Measurements from ENCODE around the gene PEX6.

PEX6 gene

GRCh38 chr6:42921801-42922200 lies 57.2 kb downstream of the PEX6 start:
- ATAC-seq = no peak
- TF ChIP-seq TSHZ2 (CRISPR knock-in tag; IDR thresholded peaks at IDR 0.05) (no peak), GLIS3 (CRISPR knock-in tag; IDR thresholded peaks at IDR 0.05) (no peak), SNAI2 (CRISPR knock-in tag; IDR thresholded peaks at IDR 0.05) (no peak), ARNTL (CRISPR knock-in tag; IDR thresholded peaks at IDR 0.05; ENCODE audit: borderline replicate concordance, low read depth) (no peak), PATZ1 (CRISPR knock-in tag; IDR thresholded peaks at IDR 0.05; ENCODE audit: borderline replicate concordance) (no peak), ISL1 (CRISPR knock-in tag; IDR thresholded peaks at IDR 0.05) (no peak), ZNF8 (CRISPR knock-in tag; IDR thresholded peaks at IDR 0.05) (no peak), ZFP30 (CRISPR knock-in tag; IDR thresholded peaks at IDR 0.05) (no peak), ZC3H10 (CRISPR knock-in tag; IDR thresholded peaks at IDR 0.05) (no peak)

- no peak for ATAC-seq
- TF ChIP-seq CSDC2 (CRISPR knock-in tag; IDR thresholded peaks at IDR 0.05) (no peak), ZNF70 (CRISPR knock-in tag; IDR thresholded peaks at IDR 0.05) (no peak), BACH2 (CRISPR knock-in tag; IDR thresholded peaks at IDR 0.05; ENCODE audit: borderline replicate concordance) (no peak), ARNTL (CRISPR knock-in tag; IDR thresholded peaks at IDR 0.05; ENCODE audit: borderline replicate concordance, low read depth) (no peak), POU6F1 (CRISPR knock-in tag; IDR thresholded peaks at IDR 0.05; ENCODE audit: borderline replicate concordance, low read depth) (no peak), ZNF8 (CRISPR knock-in tag; IDR thresholded peaks at IDR 0.05) (no peak), TSHZ2 (CRISPR knock-in tag; IDR thresholded peaks at IDR 0.05) (no peak), ISL1 (CRISPR knock-in tag; IDR thresholded peaks at IDR 0.05) (no peak), ESRRG (CRISPR knock-in tag; IDR thresholded peaks at IDR 0.05) (no peak)
Measured at GRCh38 chr6:42916288-42916687, 62.7 kb downstream of the PEX6 start.

GRCh38 chr6:42915732-42916131 lies 63.2 kb downstream of the PEX6 start, which contains the start of gene PTCRA:
TSS of gene PTCRA (plus strand) at chr6:42916053. CDS start at chr6:42916070, 17 bp downstream.
- no peak for ATAC-seq
- TF ChIP-seq OSR1 (CRISPR knock-in tag; IDR thresholded peaks at IDR 0.05) = no peak
- TF ChIP-seq CSRNP3 (CRISPR knock-in tag; IDR thresholded peaks at IDR 0.05) = no peak
- TF ChIP-seq ZNF565 (CRISPR knock-in tag; conservative IDR thresholded peaks at IDR 0.05; ENCODE audit: low read depth) = no peak
- no peak for TF ChIP-seq BACH2 (CRISPR knock-in tag; IDR thresholded peaks at IDR 0.05; ENCODE audit: borderline replicate concordance)

- ATAC-seq = no peak
- TF ChIP-seq TOX (CRISPR knock-in tag; IDR thresholded peaks at IDR 0.05; ENCODE audit: borderline replicate concordance) (no peak), CSRNP3 (CRISPR knock-in tag; IDR thresholded peaks at IDR 0.05) (no peak), POU6F1 (CRISPR knock-in tag; IDR thresholded peaks at IDR 0.05; ENCODE audit: borderline replicate concordance, low read depth) (no peak), OSR1 (CRISPR knock-in tag; IDR thresholded peaks at IDR 0.05) (no peak), PPARA (CRISPR knock-in tag; IDR thresholded peaks at IDR 0.05; ENCODE audit: borderline replicate concordance) (no peak), RARB (CRISPR knock-in tag; IDR thresholded peaks at IDR 0.05) (no peak), CREB5 (CRISPR knock-in tag; IDR thresholded peaks at IDR 0.05; ENCODE audit: low read depth) (no peak), CSDC2 (CRISPR knock-in tag; IDR thresholded peaks at IDR 0.05) (no peak), ISL1 (CRISPR knock-in tag; IDR thresholded peaks at IDR 0.05) (no peak)
Measured at GRCh38 chr6:42914546-42914945, 64.4 kb downstream of the PEX6 start.
